ENCODE results near the gene MAP10. TPM values are rescaled to one million over a fixed set of nuclear protein-coding genes. Genes with fewer than 3 reads are reported as not detected.
A peak's percentile ranks its signal among the peaks of the same experiment; 100 is the strongest.
"Not testable (repeated sequence)": the region's sequence is repeated elsewhere in the genome, so short reads cannot be mapped to it uniquely, and the experiment has no call there.

MAP10 gene
- total and polyA plus RNA-seq, 5 donors from 2014 or later, result 1.00 to 3.0 (median 2.1) TPM

DNA sequence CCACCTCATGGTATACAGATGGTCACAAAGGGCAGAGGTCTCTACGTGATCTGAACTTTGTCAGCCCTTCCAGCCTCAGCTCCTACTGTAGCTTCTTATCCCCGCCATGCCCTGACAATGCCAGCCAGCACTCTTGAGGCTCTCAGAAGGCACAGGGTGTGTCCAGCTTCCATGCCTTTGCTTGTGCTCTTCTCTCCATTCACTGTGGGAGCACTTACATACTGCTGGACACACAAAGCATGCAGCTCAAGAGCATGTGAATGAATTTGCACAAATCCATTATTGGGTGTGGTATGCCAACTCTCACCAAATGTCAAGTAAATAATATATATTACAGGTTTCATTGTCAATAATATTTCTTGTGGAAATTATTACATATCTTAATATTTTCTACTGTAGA, 36.4 kb upstream of the MAP10 start:
- no peaks in the 10 kb centered on the region for H3K36me3 Mint-ChIP-seq
- no peaks in the 10 kb centered on the region for H3K9me3 Mint-ChIP-seq
- no peak for DNase-seq
- H3K4me1 Mint-ChIP-seq, result peaks cover 0 to 3% (median 1%) of the 10 kb centered on the region in 4 donors
- no peak overlapping the region for H3K4me3 Mint-ChIP-seq
- no peaks in the 10 kb centered on the region for H3K9me3 ChIP-seq (ENCODE audit: control insufficient read depth in 2 of 2, low read length in 2 of 2)
- H3K27me3 Mint-ChIP-seq, result peaks cover 7% of the 10 kb centered on the region
- no peak overlapping the region for H3K27ac ChIP-seq (ENCODE audit: insufficient read depth, low read length, poor library complexity, severe bottlenecking)
- H3K27me3 ChIP-seq (ENCODE audit: control insufficient read depth, insufficient read depth, low read length), result peaks cover under 1% of the 10 kb centered on the region
- no peak overlapping the region for H3K4me3 ChIP-seq (ENCODE audit: low read depth, low read length)
- no peak for ATAC-seq (ENCODE audit: low read depth in 2 of 2)
- no peaks in the 10 kb centered on the region for H3K36me3 ChIP-seq (ENCODE audit: control insufficient read depth, insufficient read depth, low read length)
- no peak overlapping the region for H3K27ac Mint-ChIP-seq
- H3K4me1 ChIP-seq (ENCODE audit: control insufficient read depth, insufficient read depth, low read length, poor library complexity, severe bottlenecking), result no peaks in the 10 kb centered on the region

- no peak overlapping the region for H3K4me3 ChIP-seq (ENCODE audit: low read depth, low read length)
- no peaks in the 10 kb centered on the region for H3K9me3 ChIP-seq (ENCODE audit: control insufficient read depth in 2 of 2, low read length in 2 of 2)
- DNase-seq (no peak), ATAC-seq (ENCODE audit: low read depth in 2 of 2) (no peak)
- no peaks in the 10 kb centered on the region for H3K27me3 ChIP-seq (ENCODE audit: control insufficient read depth, insufficient read depth, low read length)
- H3K4me1 Mint-ChIP-seq, result peaks cover 0 to 3% (median 1%) of the 10 kb centered on the region in 4 donors
- H3K36me3 ChIP-seq (ENCODE audit: control insufficient read depth, insufficient read depth, low read length), result no peaks in the 10 kb centered on the region
- no peak overlapping the region for H3K27ac ChIP-seq (ENCODE audit: insufficient read depth, low read length, poor library complexity, severe bottlenecking)
- H3K4me3 Mint-ChIP-seq, result no peak overlapping the region
- H3K27me3 Mint-ChIP-seq, result peaks cover 7% of the 10 kb centered on the region
- no peaks in the 10 kb centered on the region for H3K36me3 Mint-ChIP-seq
- H3K9me3 Mint-ChIP-seq, result no peaks in the 10 kb centered on the region
- no peaks in the 10 kb centered on the region for H3K4me1 ChIP-seq (ENCODE audit: control insufficient read depth, insufficient read depth, low read length, poor library complexity, severe bottlenecking)
- no peak overlapping the region for H3K27ac Mint-ChIP-seq
These were observed 35.5 kb upstream of the MAP10 start for GRCh38 chr1:232769733-232770132.

- no peak overlapping the region for H3K27ac Mint-ChIP-seq
- Histone ChIP-seq H3K36me3 (ENCODE audit: control insufficient read depth, insufficient read depth, low read length) (no peaks in the 10 kb centered on the region), H3K9me3 (ENCODE audit: control insufficient read depth in 2 of 2, low read length in 2 of 2) (no peaks in the 10 kb centered on the region), H3K4me1 (ENCODE audit: control insufficient read depth, insufficient read depth, low read length, poor library complexity, severe bottlenecking) (no peaks in the 10 kb centered on the region), H3K27me3 (ENCODE audit: control insufficient read depth, insufficient read depth, low read length) (no peaks in the 10 kb centered on the region), H3K4me3 (ENCODE audit: low read depth, low read length) (no peak overlapping the region), H3K27ac (ENCODE audit: insufficient read depth, low read length, poor library complexity, severe bottlenecking) (no peak overlapping the region)
- H3K4me3 Mint-ChIP-seq, result no peak overlapping the region
- no peaks in the 10 kb centered on the region for H3K9me3 Mint-ChIP-seq
- no peaks in the 10 kb centered on the region for H3K4me1 Mint-ChIP-seq
- ATAC-seq (ENCODE audit: low read depth in 2 of 2) (no peak), DNase-seq (no peak)
- H3K36me3 Mint-ChIP-seq, result no peaks in the 10 kb centered on the region
- peaks cover 5% of the 10 kb centered on the region for H3K27me3 Mint-ChIP-seq
These were observed 31.5 kb upstream of the MAP10 start for GRCh38 chr1:232773752-232774151.

- Mint-ChIP-seq H3K27ac (no peak overlapping the region), H3K27me3 (peaks cover 8% of the 10 kb centered on the region), H3K9me3 (no peaks in the 10 kb centered on the region), H3K36me3 (no peaks in the 10 kb centered on the region), H3K4me3 (no peak overlapping the region), H3K4me1 (no peaks in the 10 kb centered on the region)
- no peaks in the 10 kb centered on the region for H3K27me3 ChIP-seq (ENCODE audit: control insufficient read depth, insufficient read depth, low read length)
- ATAC-seq (ENCODE audit: low read depth in 2 of 2) (no peak), DNase-seq (no peak)
- H3K4me3 ChIP-seq (ENCODE audit: low read depth, low read length), result no peak overlapping the region
- H3K9me3 ChIP-seq (ENCODE audit: control insufficient read depth in 2 of 2, low read length in 2 of 2), result no peaks in the 10 kb centered on the region
- no peaks in the 10 kb centered on the region for H3K36me3 ChIP-seq (ENCODE audit: control insufficient read depth, insufficient read depth, low read length)
- H3K27ac ChIP-seq (ENCODE audit: insufficient read depth, low read length, poor library complexity, severe bottlenecking), result no peak overlapping the region
- no peaks in the 10 kb centered on the region for H3K4me1 ChIP-seq (ENCODE audit: control insufficient read depth, insufficient read depth, low read length, poor library complexity, severe bottlenecking)
These were observed 28.6 kb upstream of the MAP10 start for GRCh38 chr1:232776526-232777106.

- Mint-ChIP-seq H3K9me3 (no peaks in the 10 kb centered on the region), H3K27ac (no peak overlapping the region), H3K4me3 (no peak overlapping the region), H3K27me3 (peaks cover 8% of the 10 kb centered on the region), H3K4me1 (no peaks in the 10 kb centered on the region), H3K36me3 (no peaks in the 10 kb centered on the region)
- ATAC-seq (ENCODE audit: low read depth in 2 of 2) (no peak), DNase-seq (no peak)
- no peaks in the 10 kb centered on the region for H3K4me1 ChIP-seq (ENCODE audit: control insufficient read depth, insufficient read depth, low read length, poor library complexity, severe bottlenecking)
- H3K27me3 ChIP-seq (ENCODE audit: control insufficient read depth, insufficient read depth, low read length), result no peaks in the 10 kb centered on the region
- H3K27ac ChIP-seq (ENCODE audit: insufficient read depth, low read length, poor library complexity, severe bottlenecking), result no peak overlapping the region
- H3K4me3 ChIP-seq (ENCODE audit: low read depth, low read length), result no peak overlapping the region
- H3K36me3 ChIP-seq (ENCODE audit: control insufficient read depth, insufficient read depth, low read length), result no peaks in the 10 kb centered on the region
- H3K9me3 ChIP-seq (ENCODE audit: control insufficient read depth in 2 of 2, low read length in 2 of 2), result no peaks in the 10 kb centered on the region
These were observed 24.9 kb upstream of the MAP10 start for GRCh38 chr1:232780354-232780753.

DNA sequence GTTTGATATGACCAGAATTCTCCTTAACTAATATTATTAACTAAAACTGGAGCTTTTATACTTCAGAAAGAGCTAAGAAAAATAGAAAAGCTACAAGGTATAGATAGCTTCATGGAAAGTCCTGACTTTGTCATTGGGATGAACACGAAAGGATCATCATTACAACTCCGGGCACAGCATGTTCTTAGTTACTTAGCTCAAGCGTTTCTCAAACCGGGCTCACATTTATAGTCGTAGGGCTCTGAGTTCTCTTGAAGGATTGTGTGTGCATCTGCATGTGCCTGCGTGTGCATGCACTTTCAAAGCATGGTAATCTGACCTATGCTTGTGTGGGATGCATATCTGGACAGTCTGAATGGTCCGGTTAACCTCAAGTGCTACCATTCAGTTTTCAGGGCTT, 20.4 kb upstream of the MAP10 start:
- H3K36me3 ChIP-seq (ENCODE audit: control insufficient read depth, insufficient read depth, low read length), result no peaks in the 10 kb centered on the region
- Mint-ChIP-seq H3K9me3 (no peaks in the 10 kb centered on the region), H3K4me1 (no peaks in the 10 kb centered on the region), H3K36me3 (no peaks in the 10 kb centered on the region), H3K27me3 (peaks cover 10% of the 10 kb centered on the region), H3K4me3 (no peak overlapping the region), H3K27ac (no peak overlapping the region)
- no peak for ATAC-seq (ENCODE audit: low read depth in 2 of 2)
- H3K27ac ChIP-seq (ENCODE audit: insufficient read depth, low read length, poor library complexity, severe bottlenecking), result no peak overlapping the region
- H3K4me1 ChIP-seq (ENCODE audit: control insufficient read depth, insufficient read depth, low read length, poor library complexity, severe bottlenecking), result no peaks in the 10 kb centered on the region
- no peaks in the 10 kb centered on the region for H3K9me3 ChIP-seq (ENCODE audit: control insufficient read depth in 2 of 2, low read length in 2 of 2)
- no peak overlapping the region for H3K4me3 ChIP-seq (ENCODE audit: low read depth, low read length)
- no peak for DNase-seq
- H3K27me3 ChIP-seq (ENCODE audit: control insufficient read depth, insufficient read depth, low read length), result peaks cover 3% of the 10 kb centered on the region

DNA sequence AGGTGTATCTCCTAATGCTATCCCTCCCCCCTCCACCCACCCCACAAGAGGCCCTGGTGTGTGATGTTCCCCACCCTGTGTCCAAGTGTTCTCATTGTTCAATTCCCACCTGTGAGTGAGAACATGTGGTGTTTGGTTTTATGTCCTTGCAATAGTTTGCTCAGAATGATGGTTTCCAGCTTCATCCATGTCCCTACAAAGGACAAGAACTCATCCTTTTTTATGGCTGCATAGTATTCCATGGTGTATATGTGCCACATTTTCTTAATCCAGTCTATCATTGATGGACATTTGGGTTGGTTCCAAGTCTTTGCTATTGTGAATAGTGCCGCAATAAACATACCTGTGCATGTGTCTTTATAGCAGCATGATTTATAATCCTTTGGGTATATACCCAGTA, 19.6 kb upstream of the MAP10 start:
- not testable (repeated sequence) for H3K4me1 Mint-ChIP-seq; H3K4me1 ChIP-seq (ENCODE audit: control insufficient read depth, insufficient read depth, low read length, poor library complexity, severe bottlenecking); H3K9me3 ChIP-seq (ENCODE audit: control insufficient read depth in 2 of 2, low read length in 2 of 2); H3K27ac Mint-ChIP-seq; H3K27me3 ChIP-seq (ENCODE audit: control insufficient read depth, insufficient read depth, low read length); ATAC-seq (ENCODE audit: low read depth in 2 of 2); H3K27me3 Mint-ChIP-seq; DNase-seq; H3K36me3 ChIP-seq (ENCODE audit: control insufficient read depth, insufficient read depth, low read length); H3K4me3 ChIP-seq (ENCODE audit: low read depth, low read length); H3K27ac ChIP-seq (ENCODE audit: insufficient read depth, low read length, poor library complexity, severe bottlenecking); H3K9me3 Mint-ChIP-seq; H3K4me3 Mint-ChIP-seq; H3K36me3 Mint-ChIP-seq

DNA sequence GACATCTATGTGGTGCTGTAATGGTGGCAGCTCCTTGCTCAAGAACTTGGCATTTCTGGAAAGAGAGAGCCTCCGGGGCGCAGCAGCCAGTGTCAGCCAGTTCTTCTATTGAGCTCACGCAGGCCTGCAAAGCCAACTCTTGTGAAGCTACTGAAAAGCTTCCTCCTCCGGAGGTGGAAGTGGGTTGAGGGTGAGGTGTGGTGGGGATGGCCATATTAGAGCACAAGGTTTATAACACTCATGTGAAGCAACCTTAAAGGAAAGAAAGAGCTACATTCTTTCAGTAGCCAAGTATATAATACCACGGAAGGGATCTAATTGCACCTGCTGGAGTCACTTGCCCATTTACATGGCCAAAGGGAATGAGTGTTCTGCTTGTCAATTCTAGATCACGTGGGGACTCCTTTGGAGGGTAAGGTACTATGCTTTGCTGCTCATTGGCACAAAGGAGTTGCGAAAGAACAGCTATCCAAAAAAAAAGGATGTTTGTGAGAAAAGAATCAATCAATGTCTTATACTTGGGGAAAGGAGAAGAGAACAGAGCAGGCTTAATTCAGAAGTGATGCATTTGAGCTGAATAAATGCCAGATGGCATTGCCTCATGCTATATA, 18.3 kb upstream of the MAP10 start:
- Mint-ChIP-seq H3K9me3 (no peaks in the 10 kb centered on the region), H3K36me3 (no peaks in the 10 kb centered on the region), H3K27me3 (peaks cover 7% of the 10 kb centered on the region), H3K27ac (peak overlapping the region in 1 of 3 donors; percentile 26), H3K4me1 (no peaks in the 10 kb centered on the region), H3K4me3 (no peak overlapping the region)
- Histone ChIP-seq H3K4me1 (ENCODE audit: control insufficient read depth, insufficient read depth, low read length, poor library complexity, severe bottlenecking) (no peaks in the 10 kb centered on the region), H3K4me3 (ENCODE audit: low read depth, low read length) (no peak overlapping the region), H3K27ac (ENCODE audit: insufficient read depth, low read length, poor library complexity, severe bottlenecking) (no peak overlapping the region), H3K9me3 (ENCODE audit: control insufficient read depth in 2 of 2, low read length in 2 of 2) (no peaks in the 10 kb centered on the region), H3K27me3 (ENCODE audit: control insufficient read depth, insufficient read depth, low read length) (peaks cover 7% of the 10 kb centered on the region), H3K36me3 (ENCODE audit: control insufficient read depth, insufficient read depth, low read length) (no peaks in the 10 kb centered on the region)
- DNase-seq (peak in 1 of 3 donors; percentile 24), ATAC-seq (ENCODE audit: low read depth in 2 of 2) (no peak)

Data from CD4-positive, CD25-positive, alpha-beta regulatory T cell (primary cell).